MV-4-11 (cell line): ENCODE data around the gene LSP1.

Source experiments
- DNase-seq: peaks from one replicate; lab custom pipeline; 2025; lab: John Stamatoyannopoulos, UW

Gene LSP1

GRCh38 chr11:1890856-1891830 is 38.3 kb downstream of the LSP1 start:
- DNase-seq = no peak

- DNase-seq = no peak
These were observed 38.9 kb downstream of the LSP1 start, which contains the start of gene PRR33 for GRCh38 chr11:1891831-1892115. Gene PRR33, minus strand, starts transcription at chr11:1891895. Its CDS starts 1,311 bp downstream, at chr11:1890584.

GRCh38 chr11:1892116-1892515 is 39.2 kb downstream of the LSP1 start:
- DNase-seq = no peak

- no peak for DNase-seq
These were observed 39.7 kb downstream of the LSP1 start for GRCh38 chr11:1892558-1892957.

- no peak for DNase-seq
These were observed 40.9 kb downstream of the LSP1 start for GRCh38 chr11:1893581-1894359.

GRCh38 chr11:1894759-1895158 is 41.9 kb downstream of the LSP1 start:
- no peak for DNase-seq

GRCh38 chr11:1896468-1896867 is 43.6 kb downstream of the LSP1 start:
- no peak for DNase-seq

- peak; percentile 57 for DNase-seq
These were observed 44.0 kb downstream of the LSP1 start for GRCh38 chr11:1896923-1897322.

GRCh38 chr11:1899090-1899489 is 46.2 kb downstream of the LSP1 start:
- DNase-seq = no peak

- DNase-seq = no peak
These were observed 46.8 kb downstream of the LSP1 start for GRCh38 chr11:1899686-1900085.

- peak; percentile 46 for DNase-seq
These were observed 53.3 kb downstream of the LSP1 start for GRCh38 chr11:1906181-1906580.

GRCh38 chr11:1906611-1907423 is 53.9 kb downstream of the LSP1 start:
- no peak for DNase-seq

GRCh38 chr11:1908618-1909017 is 55.7 kb downstream of the LSP1 start:
- DNase-seq = no peak

GRCh38 chr11:1909524-1909923 is 56.6 kb downstream of the LSP1 start:
- DNase-seq = no peak

GRCh38 chr11:1912289-1912878 is 59.5 kb downstream of the LSP1 start:
- peak; percentile 63 for DNase-seq

- no peak for DNase-seq
These were observed 60.6 kb downstream of the LSP1 start for GRCh38 chr11:1913271-1914060.

- no peak for DNase-seq
These were observed 62.9 kb downstream of the LSP1 start for GRCh38 chr11:1915795-1916131.

GRCh38 chr11:1916132-1916985 is 63.5 kb downstream of the LSP1 start:
- DNase-seq = no peak

GRCh38 chr11:1916986-1917522 is 64.2 kb downstream of the LSP1 start:
- DNase-seq = no peak
